ENCODE results near the gene CNST.

CNST gene

DNA sequence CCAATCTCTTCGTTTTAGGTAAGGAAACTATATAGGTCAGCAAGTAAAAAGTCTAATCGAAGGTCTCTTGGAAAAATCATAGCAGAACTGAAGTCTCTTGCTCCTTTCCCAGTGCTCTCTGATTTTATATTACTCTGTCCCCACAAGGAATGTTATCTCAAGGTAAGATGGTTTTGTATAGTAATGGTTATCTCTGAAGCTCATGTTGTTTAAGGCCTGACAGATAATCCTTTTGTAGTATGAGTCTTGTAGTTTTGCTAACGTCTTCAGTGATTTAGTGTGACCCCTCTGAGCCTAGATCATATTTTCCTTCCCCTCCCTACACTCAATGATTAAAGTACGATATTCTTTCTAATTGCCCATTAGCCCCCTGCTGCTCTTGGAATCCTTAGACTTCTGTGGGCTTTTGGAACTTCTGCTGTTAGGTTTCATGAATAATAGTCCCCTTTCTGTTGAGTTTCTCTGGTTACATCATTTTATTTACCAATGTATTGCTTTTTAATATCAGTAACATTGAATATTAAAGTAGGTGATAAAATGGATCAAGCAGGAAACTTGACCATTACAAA is 52.1 kb downstream of the CNST start:
- TF ChIP-seq TAF1 (IDR thresholded peaks at IDR 0.05; ENCODE audit: borderline replicate concordance, insufficient read depth, low read length), result no peak
- no peak for TF ChIP-seq FOXP2 (optimal IDR thresholded peaks at IDR 0.05; ENCODE audit: borderline replicate concordance, extremely low read depth, extremely low read length, insufficient read depth)
- no peak for TF ChIP-seq POLR2AphosphoS5 (IDR thresholded peaks at IDR 0.05; ENCODE audit: low read depth, low read length)
- TF ChIP-seq SIN3A (IDR thresholded peaks at IDR 0.05; ENCODE audit: borderline replicate concordance, insufficient read depth, low read length), result no peak
- TF ChIP-seq, protein P1, sequence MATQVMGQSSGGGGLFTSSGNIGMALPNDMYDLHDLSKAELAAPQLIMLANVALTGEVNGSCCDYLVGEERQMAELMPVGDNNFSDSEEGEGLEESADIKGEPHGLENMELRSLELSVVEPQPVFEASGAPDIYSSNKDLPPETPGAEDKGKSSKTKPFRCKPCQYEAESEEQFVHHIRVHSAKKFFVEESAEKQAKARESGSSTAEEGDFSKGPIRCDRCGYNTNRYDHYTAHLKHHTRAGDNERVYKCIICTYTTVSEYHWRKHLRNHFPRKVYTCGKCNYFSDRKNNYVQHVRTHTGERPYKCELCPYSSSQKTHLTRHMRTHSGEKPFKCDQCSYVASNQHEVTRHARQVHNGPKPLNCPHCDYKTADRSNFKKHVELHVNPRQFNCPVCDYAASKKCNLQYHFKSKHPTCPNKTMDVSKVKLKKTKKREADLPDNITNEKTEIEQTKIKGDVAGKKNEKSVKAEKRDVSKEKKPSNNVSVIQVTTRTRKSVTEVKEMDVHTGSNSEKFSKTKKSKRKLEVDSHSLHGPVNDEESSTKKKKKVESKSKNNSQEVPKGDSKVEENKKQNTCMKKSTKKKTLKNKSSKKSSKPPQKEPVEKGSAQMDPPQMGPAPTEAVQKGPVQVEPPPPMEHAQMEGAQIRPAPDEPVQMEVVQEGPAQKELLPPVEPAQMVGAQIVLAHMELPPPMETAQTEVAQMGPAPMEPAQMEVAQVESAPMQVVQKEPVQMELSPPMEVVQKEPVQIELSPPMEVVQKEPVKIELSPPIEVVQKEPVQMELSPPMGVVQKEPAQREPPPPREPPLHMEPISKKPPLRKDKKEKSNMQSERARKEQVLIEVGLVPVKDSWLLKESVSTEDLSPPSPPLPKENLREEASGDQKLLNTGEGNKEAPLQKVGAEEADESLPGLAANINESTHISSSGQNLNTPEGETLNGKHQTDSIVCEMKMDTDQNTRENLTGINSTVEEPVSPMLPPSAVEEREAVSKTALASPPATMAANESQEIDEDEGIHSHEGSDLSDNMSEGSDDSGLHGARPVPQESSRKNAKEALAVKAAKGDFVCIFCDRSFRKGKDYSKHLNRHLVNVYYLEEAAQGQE (IDR thresholded peaks at IDR 0.05; ENCODE audit: insufficient read depth in 1 of 2, low read depth in 2 of 2, low read length in 2 of 2), result no peak

DNA sequence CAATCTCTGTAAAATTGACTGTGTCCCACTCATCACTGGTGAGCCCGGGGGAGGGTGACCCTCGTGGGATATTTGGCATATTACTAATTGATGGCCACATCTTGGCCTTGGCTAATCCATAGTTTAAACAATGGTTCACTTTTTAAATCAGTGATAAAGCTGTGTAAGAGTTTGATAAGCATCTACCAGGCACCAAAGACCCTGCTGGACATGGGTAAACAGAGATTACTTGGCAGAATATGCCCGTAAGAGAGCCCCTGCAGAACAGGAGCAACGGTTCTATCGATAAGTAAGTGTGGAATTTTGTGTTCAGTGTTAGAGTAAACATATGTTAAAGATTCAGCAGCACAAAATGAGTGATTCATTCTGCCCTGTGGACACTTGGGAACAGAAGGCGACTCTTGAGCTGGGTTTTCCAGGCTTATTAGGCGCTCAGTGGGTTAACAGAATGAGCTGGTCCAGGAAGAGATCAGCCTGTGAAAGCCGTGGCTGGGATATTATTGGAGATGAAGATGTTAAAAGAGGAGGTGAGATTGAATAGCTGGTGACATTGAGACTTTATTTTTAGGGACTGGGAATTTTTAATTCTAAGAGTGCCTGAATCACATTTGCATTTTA is 55.9 kb downstream of the CNST start:
- no peak for TF ChIP-seq TAF1 (IDR thresholded peaks at IDR 0.05; ENCODE audit: borderline replicate concordance, insufficient read depth, low read length)
- no peak for TF ChIP-seq POLR2AphosphoS5 (IDR thresholded peaks at IDR 0.05; ENCODE audit: low read depth, low read length)
- TF ChIP-seq FOXP2 (optimal IDR thresholded peaks at IDR 0.05; ENCODE audit: borderline replicate concordance, extremely low read depth, extremely low read length, insufficient read depth), result no peak
- TF ChIP-seq SIN3A (IDR thresholded peaks at IDR 0.05; ENCODE audit: borderline replicate concordance, insufficient read depth, low read length), result no peak
- TF ChIP-seq, protein P1 (IDR thresholded peaks at IDR 0.05; ENCODE audit: insufficient read depth in 1 of 2, low read depth in 2 of 2, low read length in 2 of 2), result no peak

DNA sequence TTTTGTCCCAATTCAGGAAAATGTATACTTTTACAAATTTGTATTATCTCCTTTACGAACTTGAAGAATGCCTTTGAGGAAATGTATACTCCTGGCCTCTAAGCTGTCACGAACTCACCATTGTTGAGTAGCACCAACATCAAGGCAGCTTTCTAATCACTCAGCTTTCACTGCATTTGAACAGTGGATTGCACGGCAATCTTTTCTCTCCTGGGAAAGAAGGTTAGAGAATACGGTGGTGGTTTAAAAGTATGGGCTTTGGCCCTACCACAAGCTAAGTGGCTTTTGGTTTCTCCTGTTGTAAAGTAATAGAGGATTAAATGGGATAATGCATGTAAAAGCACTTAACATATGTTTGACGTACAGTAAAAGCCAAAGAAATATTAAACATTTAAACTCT is 57.8 kb downstream of the CNST start:
- TF ChIP-seq FOXP2 (optimal IDR thresholded peaks at IDR 0.05; ENCODE audit: borderline replicate concordance, extremely low read depth, extremely low read length, insufficient read depth), result no peak
- TF ChIP-seq, protein P1 (IDR thresholded peaks at IDR 0.05; ENCODE audit: insufficient read depth in 1 of 2, low read depth in 2 of 2, low read length in 2 of 2), result no peak
- no peak for TF ChIP-seq TAF1 (IDR thresholded peaks at IDR 0.05; ENCODE audit: borderline replicate concordance, insufficient read depth, low read length)
- TF ChIP-seq SIN3A (IDR thresholded peaks at IDR 0.05; ENCODE audit: borderline replicate concordance, insufficient read depth, low read length), result no peak
- no peak for TF ChIP-seq POLR2AphosphoS5 (IDR thresholded peaks at IDR 0.05; ENCODE audit: low read depth, low read length)

DNA sequence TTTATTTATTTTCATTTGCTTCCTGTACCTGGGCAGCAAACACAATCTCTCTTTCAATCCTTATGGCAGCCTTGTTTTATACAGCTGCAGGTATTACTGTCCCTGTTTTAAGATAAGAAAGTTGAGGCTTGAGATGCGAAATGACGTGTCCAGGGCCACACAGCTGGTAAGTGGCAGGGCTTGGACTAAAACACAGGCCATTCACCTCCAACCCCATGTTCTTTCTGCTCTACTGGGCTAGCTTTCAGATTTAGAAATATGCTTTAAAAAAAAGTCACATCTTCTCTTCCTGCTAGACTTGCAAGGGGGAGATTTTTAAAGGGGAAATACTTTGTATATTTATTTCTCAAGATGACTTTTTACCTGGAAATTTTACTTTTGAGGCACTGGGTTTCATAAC is 62.8 kb downstream of the CNST start:
- TF ChIP-seq, protein P1 (IDR thresholded peaks at IDR 0.05; ENCODE audit: insufficient read depth in 1 of 2, low read depth in 2 of 2, low read length in 2 of 2), result no peak
- TF ChIP-seq FOXP2 (optimal IDR thresholded peaks at IDR 0.05; ENCODE audit: borderline replicate concordance, extremely low read depth, extremely low read length, insufficient read depth) (no peak), POLR2AphosphoS5 (IDR thresholded peaks at IDR 0.05; ENCODE audit: low read depth, low read length) (no peak), TAF1 (IDR thresholded peaks at IDR 0.05; ENCODE audit: borderline replicate concordance, insufficient read depth, low read length) (no peak)
